K562 (cell line): ENCODE results near the gene SDHAF1. TPM values are rescaled to one million over a fixed set of nuclear protein-coding genes. Genes with fewer than 3 reads are reported as not detected.

Experiments
- ATAC-seq: fragments of 200-7000 bp; cut with Tn5 transposase; 3 replicates; pipeline ENCODE4 v1.9.1; 2020; ENCODE audit warnings: moderate library complexity
- BruUV-seq: library from RNA; stranded (reverse); fragments of 400-500 nt; replicated peaks from 2 replicates; lab custom pipeline; 2021; lab: Mats Ljungman, UMichigan
- CTCF ChIA-PET: fragments of 300-600 bp; formaldehyde crosslinking; extraction: SDS; loops from one replicate; lab custom pipeline; 2021; ENCODE audit warnings: low intra/inter-chr PET ratio; lab: Yijun Ruan, JAX
- POLR2A ChIA-PET: fragments of 300-600, 350-650 bp; sonication (Branson Sonifier 250); formaldehyde crosslinking; extraction: SDS; loops from one replicate; lab custom pipeline; 2021; ENCODE audit warnings: antibody characterized with exemption, inconsistent platforms; lab: Yijun Ruan, JAX
- DNase-seq, 4 experiments: peaks; one replicate each; pipeline versions ENCODE4 v3.0.0 to v3.0.0-alpha.2; 2011 to 2018; ENCODE audit warnings: low spot score in 3 of 4, mixed read lengths in 3 of 4; ENCODE audit errors: extremely low read depth in 1 of 4
- FAIRE-seq: peaks from 2 replicates; lab custom pipeline; 2011; peaks lifted over from hg19 to GRCh38; lab: Jason Lieb, UNC
- H2AFZ ChIP-seq: 2 replicates; pipeline ENCODE4 v1.6.0; 2011; ENCODE audit warnings: low read depth, low read length, control low read depth, inconsistent platforms
- H3K27ac ChIP-seq: fragments of 200-600 bp; 3 replicates; pipeline ENCODE4 v1.8.0; 2011; ENCODE audit warnings: low read depth, mild to moderate bottlenecking, control low read depth, inconsistent platforms, low read length, moderate library complexity, mixed read lengths; ENCODE audit errors: extremely low read depth
- H3K27me3 ChIP-seq, 2 experiments: fragments of 300-600 bp in 1 of 2; 2 replicates in 1 of 2; 3 replicates in 1 of 2; pipeline versions ENCODE4 v1.6.0 to v1.8.0; 2011; ENCODE audit warnings: inconsistent platforms in 2 of 2, low read length in 2 of 2, mild to moderate bottlenecking in 1 of 2, mixed read lengths in 1 of 2, moderate library complexity in 1 of 2; ENCODE audit not compliant: control insufficient read depth in 2 of 2, insufficient read depth in 2 of 2
- H3K36me3 ChIP-seq: fragments of 300-600 bp; 3 replicates; pipeline ENCODE4 v1.8.0; 2011; ENCODE audit warnings: mild to moderate bottlenecking, low read length, inconsistent platforms; ENCODE audit not compliant: control insufficient read depth, insufficient read depth
- H3K4me1 ChIP-seq, 2 experiments: fragments of 200-600 bp in 1 of 2; replicated peaks in 1 of 2; 2 replicates in 1 of 2; 3 replicates in 1 of 2; pipeline versions ENCODE4 v1.5.1 to v1.8.0; 2011; ENCODE audit warnings: inconsistent platforms in 2 of 2, low read length in 2 of 2, mild to moderate bottlenecking in 1 of 2, mixed read lengths in 1 of 2, moderate library complexity in 1 of 2; ENCODE audit not compliant: control insufficient read depth in 2 of 2, insufficient read depth in 2 of 2
- H3K4me2 ChIP-seq: 2 replicates; pipeline ENCODE4 v1.6.1; 2011; ENCODE audit warnings: low read length, control low read depth, inconsistent platforms, mixed read lengths; ENCODE audit not compliant: insufficient read depth
- H3K4me3 ChIP-seq: fragments of 200-600 bp; sonication (generic), shearing (Covaris generic); 2 replicates; pipeline ENCODE4 v1.5.1; 2016; ENCODE audit warnings: control low read depth, inconsistent platforms
- H3K79me2 ChIP-seq: fragments of 200-600 bp; 3 replicates; pipeline ENCODE4 v1.8.0; 2011; ENCODE audit warnings: low read length, inconsistent platforms; ENCODE audit not compliant: control insufficient read depth, insufficient read depth
- H3K9ac ChIP-seq, 2 experiments: 2 replicates each; pipeline versions ENCODE4 v1.6.0 to v1.6.1; 2011; ENCODE audit warnings: low read depth in 2 of 2, low read length in 2 of 2, control low read depth in 1 of 2, inconsistent platforms in 1 of 2, mild to moderate bottlenecking in 1 of 2, mixed read lengths in 1 of 2; ENCODE audit not compliant: insufficient read depth in 1 of 2
- H3K9me1 ChIP-seq: one replicate; pipeline ENCODE4 v1.6.0; 2011; ENCODE audit warnings: inconsistent platforms, mild to moderate bottlenecking, low read length, moderate library complexity; ENCODE audit not compliant: control insufficient read depth, insufficient read depth
- H3K9me3 ChIP-seq: replicated peaks from 2 replicates; pipeline ENCODE4 v1.5.1; 2011; ENCODE audit warnings: low read depth, low read length, inconsistent platforms; ENCODE audit not compliant: control insufficient read depth, insufficient read depth
- H4K20me1 ChIP-seq: replicated peaks from 2 replicates; pipeline ENCODE4 v1.6.1; 2011; ENCODE audit warnings: low read length, inconsistent platforms, mixed read lengths; ENCODE audit not compliant: control insufficient read depth, insufficient read depth
- ATF3 ChIP-seq, 2 experiments: fragments of 450-650 bp in 1 of 2; sonication (generic) in 1 of 2; formaldehyde crosslinking in 1 of 2; IDR thresholded peaks in 1 of 2; conservative IDR thresholded peaks in 1 of 2; 2 replicates each; pipeline versions ENCODE4 v1.6.1 to v1.8.1; 2016 to 2023; ENCODE audit warnings: mild to moderate bottlenecking in 2 of 2, moderate library complexity in 2 of 2, inconsistent platforms in 1 of 2, missing genetic modification reagents in 1 of 2
- CBFA2T3 ChIP-seq: fragments of 450-650 bp; IDR thresholded peaks from 2 replicates; pipeline ENCODE4 v1.6.1; 2017
- DNMT1 ChIP-seq: fragments of 450-650 bp; IDR thresholded peaks from 2 replicates; pipeline ENCODE4 v1.6.1; 2016; ENCODE audit warnings: antibody characterized with exemption, mild to moderate bottlenecking
- MAFF ChIP-seq: IDR thresholded peaks from 2 replicates; pipeline ENCODE4 v1.6.1; 2012; ENCODE audit warnings: low read length, improper control_type of control experiment
- MITF ChIP-seq: IDR thresholded peaks from 2 replicates; pipeline ENCODE4 v1.6.1; 2014; ENCODE audit warnings: antibody characterized with exemption
- SOX6 ChIP-seq: fragments of 450-650 bp; IDR thresholded peaks from 2 replicates; pipeline ENCODE4 v1.6.1; 2014; ENCODE audit warnings: mild to moderate bottlenecking
- TCF15 ChIP-seq: fragments of 250-450 bp; sonication (Bioruptor Pico); IDR thresholded peaks from 2 replicates; pipeline ENCODE4 v1.8.0; 2022; ENCODE audit warnings: moderate library complexity, mild to moderate bottlenecking, inconsistent platforms
- ZNF282 ChIP-seq: sonication (generic); formaldehyde crosslinking; IDR thresholded peaks from 2 replicates; pipeline ENCODE4 v1.8.1; 2023; ENCODE audit warnings: missing genetic modification reagents
- WGBS: fragments of 100-300 bp; shearing (Covaris generic); methylation state at CpG from one replicate; pipeline ENCODE4 v1.1.6; 2016; ENCODE audit warnings: low coverage, mixed read lengths; ENCODE audit not compliant: insufficient coverage; ENCODE audit errors: missing lambda C conversion rate; 5-methylcytosine and 5-hydroxymethylcytosine counted together
- in situ Hi-C: fragments of 300-500 bp; cut with MboI; formaldehyde crosslinking; loops from 4 replicates; pipeline ENCODE4 v1.15.0; 2018; ENCODE audit warnings: inconsistent platforms, mixed read lengths
- intact Hi-C: fragments of 100-400 bp; cut with micrococcal nuclease; formaldehyde crosslinking; loops from 2 replicates; pipeline ENCODE4 v1.14.2; 2022
- polyA plus RNA-seq, 8 experiments: library from polyadenylated mRNA; depleted of rRNA in 4 of 8; stranded (reverse) in 5 of 8; unstranded in 3 of 8; fragments of >200 nt; fragmentation: Nextera tagmentation in 2 of 8; fragmentation: Illumina TruSeq in 1 of 8; extraction: Ambion mirVana in 2 of 8; extraction: Trizol in 1 of 8; gene quantifications; 2 replicates each; pipeline versions ENCODE4 v1.2.1 to v1.2.3, GENCODE V29; 2011 to 2014; ENCODE audit warnings: inconsistent platforms in 1 of 8, missing spikeins in 1 of 8
- total RNA-seq, 7 experiments: library from RNA; depleted of rRNA in 6 of 7; stranded (reverse); fragments of >200 nt in 6 of 7; fragmentation: Illumina TruSeq in 2 of 7; extraction: Trizol in 2 of 7; gene quantifications; 2 replicates each; pipeline versions ENCODE4 v1.2.1 to v1.2.3, GENCODE V29; 2011 to 2021; ENCODE audit warnings: low replicate concordance in 1 of 7
- TF ChIP-seq, protein P1 (sequence below), 3 experiments: fragments of 200-800 bp in 1 of 3; sonication (Bioruptor generic) in 1 of 3; sonication (generic) in 1 of 3; formaldehyde crosslinking in 1 of 3; IDR thresholded peaks; 2 replicates each; pipeline versions ENCODE4 v1.6.1 to v1.8.0; 2016 to 2022; ENCODE audit warnings: mild to moderate bottlenecking in 2 of 3, missing compliant biosample characterization in 2 of 3, missing genetic modification characterization in 2 of 3, missing genetic modification reagents in 1 of 3

Gene SDHAF1
- total and polyA plus RNA-seq, 9 of the 15 experiments (the other 6 are each of a cell fraction or from before 2014, with no cell fraction given): 0.42 to 55.7 (median 18.8) TPM

- in situ Hi-C loops (no loop called here), intact Hi-C loops (no loop called here)
- Histone ChIP-seq H3K9ac (no peak overlapping the region; a peak in 1 of 4 replicates), H3K9me1 (no peaks in the 10 kb centered on the region), H3K27me3 (peaks cover 4 to 16% of the 10 kb centered on the region in 2 experiments; a peak in 3 of 5 replicates), H3K36me3 (no peaks in the 10 kb centered on the region), H3K27ac (no peak overlapping the region), H2AFZ (no peak overlapping the region), H3K79me2 (no peaks in the 10 kb centered on the region), H3K4me3 (no peak overlapping the region), H3K4me1 (no peaks in the 10 kb centered on the region), H3K9me3 (no peaks in the 10 kb centered on the region), H4K20me1 (no peaks in the 10 kb centered on the region), H3K4me2 (no peak overlapping the region)
- CTCF ChIA-PET: no interaction called here
- WGBS: 13% methylated on average over 3 of the region's 3 CpGs
- DNase-seq (no peak), FAIRE-seq (no peak), ATAC-seq (no peak)
- BruUV-seq: no TSS peak
- POLR2A ChIA-PET: interaction anchor here (1.1 kb wide), 1 partner anchor 54 kb away, joined by 4 read pairs; no protein-coding TSS in a partner anchor
- TF ChIP-seq DNMT1 (no peak), SOX6 (no peak), MAFF (no peak), ATF3 (IDR thresholded peaks at IDR 0.05) (no peak), ATF3 (CRISPR knock-in tag; conservative IDR thresholded peaks at IDR 0.05) (no peak), ZNF282 (CRISPR knock-in tag) (no peak), TCF15 (CRISPR knock-in tag) (no peak), MITF (no peak), CBFA2T3 (no peak)
- TF ChIP-seq, protein P1, sequence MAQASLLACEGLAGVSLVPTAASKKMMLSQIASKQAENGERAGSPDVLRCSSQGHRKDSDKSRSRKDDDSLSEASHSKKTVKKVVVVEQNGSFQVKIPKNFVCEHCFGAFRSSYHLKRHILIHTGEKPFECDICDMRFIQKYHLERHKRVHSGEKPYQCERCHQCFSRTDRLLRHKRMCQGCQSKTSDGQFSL (CRISPR knock-in tag; IDR thresholded peaks at IDR 0.05): no peak
- TF ChIP-seq, protein P1 (tag; IDR thresholded peaks at IDR 0.05): no peak
These were observed 28.2 kb upstream of the SDHAF1 start for GRCh38 chr19:35966771-35967170.
